Ishikawa (cell line): ENCODE data around the gene PCSK7.

ENCODE experiments used
- EGR1 ChIP-seq: IDR thresholded peaks from 2 replicates; pipeline ENCODE4 v1.6.1; 2012
- TAF1 ChIP-seq: IDR thresholded peaks from 2 replicates; pipeline ENCODE4 v1.6.1; 2012; ENCODE audit warnings: low read depth, mild to moderate bottlenecking
- YY1 ChIP-seq: IDR thresholded peaks from 2 replicates; pipeline ENCODE4 v1.6.1; 2012; ENCODE audit warnings: low read depth

DNA sequence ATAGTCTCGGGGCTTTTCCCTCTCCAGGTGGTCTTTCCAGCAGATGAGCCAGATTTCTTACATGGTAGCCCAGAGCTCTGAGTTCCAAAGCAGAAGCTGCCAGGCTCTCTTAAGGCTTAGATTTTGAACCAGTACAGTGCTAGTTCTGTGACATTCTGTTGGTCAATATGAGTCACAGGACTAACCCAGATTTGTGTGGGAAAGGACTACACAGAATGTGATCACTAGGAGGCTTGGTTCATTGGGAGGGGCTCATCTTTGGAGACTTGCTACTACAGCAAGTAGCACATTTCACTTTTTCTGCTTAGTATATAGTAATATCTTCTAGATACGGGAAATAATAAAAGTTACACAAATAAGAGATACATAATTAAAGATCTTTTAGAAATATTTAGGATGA, 24.7 kb upstream of the PCSK7 start:
- TF ChIP-seq TAF1 (no peak), YY1 (no peak), EGR1 (no peak)
